Activated naive CD4-positive, alpha-beta T cell treated with anti-CD3 and anti-CD28 coated beads, Interleukin-2, amount 50 U/mL, for 72 hours (primary cell): ENCODE measurements around the gene STRA6. TPM values are rescaled to one million over a fixed set of nuclear protein-coding genes. Genes with fewer than 3 reads are reported as not detected.
A peak's percentile ranks its signal among the peaks of the same experiment; 100 is the strongest.

Experiments used
- ATAC-seq, 2 donors: fragments of 150-1000 bp; cut with Tn5 transposase; 2 replicates each; pipeline ENCODE4 v1.10.0; 2021; ENCODE audit warnings: mild to moderate bottlenecking in 2 of 2, moderate library complexity in 2 of 2
- DNase-seq, 2 donors: peaks; one replicate each; pipeline ENCODE4 v3.0.0; 2021 to 2022; ENCODE audit warnings: low spot score in 2 of 2
- H3K27ac Mint-ChIP-seq, 2 donors: one replicate each; pipeline ENCODE4 v1.8.0; 2022; ENCODE audit warnings: mild to moderate bottlenecking in 2 of 2, mixed read lengths in 2 of 2
- H3K36me3 Mint-ChIP-seq, 2 donors: one replicate each; pipeline ENCODE4 v1.8.0; 2022; ENCODE audit warnings: mixed read lengths in 2 of 2
- H3K9me3 Mint-ChIP-seq, 2 donors: one replicate each; pipeline ENCODE4 v1.8.0; 2022; ENCODE audit warnings: mixed read lengths in 2 of 2
- total RNA-seq, 2 donors: library from RNA; stranded (reverse); gene quantifications; one replicate each; pipeline ENCODE4 v1.2.3, GENCODE V29; 2022

STRA6 gene
- total RNA-seq, 2 donors from 2014 or later: 0.14 TPM; not detected in 1

GRCh38 chr15:74135041-74135565 lies 67.5 kb downstream of the STRA6 start:
- peak overlapping the region in 1 of 2 donors; percentile 81 for H3K27ac Mint-ChIP-seq
- no peaks in the 10 kb centered on the region for H3K9me3 Mint-ChIP-seq
- H3K36me3 Mint-ChIP-seq: no peaks in the 10 kb centered on the region
- no peak for ATAC-seq
- no peak for DNase-seq

GRCh38 chr15:74134387-74135027 lies 68.1 kb downstream of the STRA6 start:
- DNase-seq: peak in 1 of 2 donors; percentile 51

GRCh38 chr15:74133694-74134386 lies 68.7 kb downstream of the STRA6 start:
- Mint-ChIP-seq H3K27ac (no peak overlapping the region), H3K36me3 (no peaks in the 10 kb centered on the region), H3K9me3 (no peaks in the 10 kb centered on the region)
- peak in 1 of 2 donors; percentile 26 for DNase-seq
- no peak for ATAC-seq

More at GRCh38 chr15:74134387-74135027, 68.1 kb downstream of the STRA6 start:
- no peaks in the 10 kb centered on the region for H3K9me3 Mint-ChIP-seq
- no peaks in the 10 kb centered on the region for H3K36me3 Mint-ChIP-seq
- ATAC-seq: peak; percentile 49 to 69
- H3K27ac Mint-ChIP-seq: peak overlapping the region in 1 of 2 donors; percentile 81

GRCh38 chr15:74132681-74133651 lies 69.6 kb downstream of the STRA6 start:
- ATAC-seq (peak in 1 of 2 donors; percentile 66), DNase-seq (peak in 1 of 2 donors; percentile 48)
- H3K27ac Mint-ChIP-seq: no peak overlapping the region
- H3K36me3 Mint-ChIP-seq: no peaks in the 10 kb centered on the region
- no peaks in the 10 kb centered on the region for H3K9me3 Mint-ChIP-seq

- ATAC-seq (no peak), DNase-seq (peak in 1 of 2 donors; percentile 22)
- Mint-ChIP-seq H3K36me3 (no peaks in the 10 kb centered on the region), H3K9me3 (no peaks in the 10 kb centered on the region), H3K27ac (peak overlapping the region in 1 of 2 donors; percentile 76)
Measured at GRCh38 chr15:74131628-74132413, 70.8 kb downstream of the STRA6 start.

GRCh38 chr15:74130849-74131627 lies 71.5 kb downstream of the STRA6 start:
- no peaks in the 10 kb centered on the region for H3K36me3 Mint-ChIP-seq
- H3K9me3 Mint-ChIP-seq: no peaks in the 10 kb centered on the region
- H3K27ac Mint-ChIP-seq: no peak overlapping the region
- DNase-seq (no peak), ATAC-seq (no peak)

- ATAC-seq (no peak), DNase-seq (no peak)
- Mint-ChIP-seq H3K36me3 (no peaks in the 10 kb centered on the region), H3K27ac (peak within 1 kb of the TSS in 1 of 2 donors; percentile 55), H3K9me3 (no peaks in the 10 kb centered on the region)
Measured at GRCh38 chr15:74130155-74130848, 72.3 kb downstream of the STRA6 start, which contains the start of gene ISLR2. Gene ISLR2, plus strand, starts transcription at chr15:74130586. Its CDS starts 2,169 bp downstream, at chr15:74132755.

GRCh38 chr15:74129586-74130154 lies 72.9 kb downstream of the STRA6 start:
- no peaks in the 10 kb centered on the region for H3K9me3 Mint-ChIP-seq
- no peaks in the 10 kb centered on the region for H3K36me3 Mint-ChIP-seq
- no peak for ATAC-seq
- peak in 1 of 2 donors; percentile 23 for DNase-seq
- H3K27ac Mint-ChIP-seq: no peak overlapping the region

Other genes starting within 250 kb of the STRA6 start
- gene STOML1, start 210.5 kb downstream of the STRA6 start, total RNA-seq: 1 to 10 TPM; 5.9 to 7.2 TPM
- gene PML, start 208.1 kb downstream of the STRA6 start, total RNA-seq: 10 to 100 TPM; 76.3 to 91.7 TPM
- 1 to 10 TPM in 1 of 2 donors, not detected in 1; 1.1 TPM for gene GOLGA6A, start 120.2 kb downstream of the STRA6 start, total RNA-seq
- gene ISLR2, start 72.2 kb downstream of the STRA6 start, total RNA-seq: not detected
- gene ISLR, start 29.1 kb downstream of the STRA6 start, total RNA-seq: not detected
- not detected for gene CCDC33, start 33.5 kb upstream of the STRA6 start, total RNA-seq
- under 1 TPM in 1 of 2 donors, not detected in 1; 0.59 TPM for gene CYP11A1, start 164.9 kb upstream of the STRA6 start, total RNA-seq
- gene SEMA7A, start 231.2 kb upstream of the STRA6 start, total RNA-seq: 10 to 100 TPM; 47.8 to 53.6 TPM